NCI-H1694 (cell line): ENCODE results near the gene CDK19.
"Not testable (repeated sequence)": the region's sequence is repeated elsewhere in the genome, so short reads cannot be mapped to it uniquely, and the experiment has no call there.

Experiments
- DNase-seq: peaks from one replicate; lab custom pipeline; 2025; lab: John Stamatoyannopoulos, UW

The CDK19 gene

DNA sequence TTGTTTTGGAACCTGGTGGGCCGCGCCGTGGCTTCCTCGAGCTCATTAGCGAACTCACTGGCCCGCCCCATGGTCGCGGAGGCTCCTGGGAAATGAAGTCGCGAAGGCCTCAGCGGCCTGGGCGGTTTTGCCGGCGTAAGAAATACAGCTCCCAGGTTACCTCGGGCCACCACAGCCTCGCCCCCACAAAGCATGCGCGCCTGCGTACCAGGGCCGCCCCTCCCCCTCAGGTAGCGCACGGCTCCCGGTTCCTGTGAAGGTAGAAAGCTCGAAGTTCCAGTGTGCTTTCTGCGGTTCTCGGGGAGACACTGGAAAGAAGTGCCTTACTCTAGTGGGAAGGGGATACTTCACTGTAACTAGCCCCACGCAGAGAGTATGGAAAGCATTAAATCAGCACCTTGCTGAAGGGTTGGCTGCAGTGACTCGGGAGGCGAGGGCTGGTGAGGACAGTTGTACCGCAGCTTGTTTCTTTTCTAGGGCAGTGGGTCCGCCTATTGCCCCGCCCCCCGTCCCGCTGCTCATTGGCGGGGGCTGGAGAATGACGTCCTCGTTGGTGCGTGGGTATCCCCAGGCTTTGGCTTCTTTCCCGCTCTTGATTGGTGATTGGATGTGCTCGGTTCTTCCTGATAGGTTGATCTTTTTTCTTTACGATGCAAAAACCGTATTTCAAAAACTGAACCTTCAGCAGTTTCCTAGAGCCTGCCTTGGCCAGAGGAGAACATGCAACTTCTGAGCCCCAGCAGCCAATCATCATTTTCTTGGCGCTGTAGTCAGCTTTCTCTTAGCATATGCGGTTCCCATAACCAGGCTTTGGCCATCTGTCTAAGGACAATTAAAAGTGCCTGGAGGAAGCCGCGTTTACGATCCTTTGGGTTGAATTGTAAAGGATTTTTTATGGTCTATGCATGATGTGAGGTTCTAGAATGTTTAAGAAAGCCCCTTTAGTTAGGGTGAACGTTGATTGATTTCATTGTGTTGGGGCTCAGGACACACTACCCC lies at the start of gene CDK19:
CDK19 (minus strand) TSS at position 59 of the 999 bp plus-strand sequence. CDS start 333 bp downstream, outside the sequence.
- peak; percentile 95 for DNase-seq

DNA sequence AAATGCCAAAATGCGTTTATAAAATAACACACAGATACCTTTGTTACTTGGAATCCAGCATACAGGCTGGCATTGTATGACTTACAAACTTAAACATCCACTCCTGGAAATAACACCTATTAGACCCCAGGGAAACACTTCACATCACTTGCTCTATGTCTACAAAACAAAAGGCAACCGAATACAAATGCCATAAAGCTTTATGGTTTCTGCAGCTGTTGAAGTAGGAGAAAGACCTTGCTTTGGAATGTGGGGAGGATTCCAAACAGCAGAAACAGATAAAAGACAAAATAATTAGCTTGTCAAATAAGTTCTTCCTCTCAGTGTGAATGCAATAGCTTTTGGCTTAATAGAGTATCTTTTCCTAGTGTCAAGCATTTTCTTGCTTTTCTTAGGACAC lies 49.6 kb upstream of the CDK19 start:
- DNase-seq, result no peak

DNA sequence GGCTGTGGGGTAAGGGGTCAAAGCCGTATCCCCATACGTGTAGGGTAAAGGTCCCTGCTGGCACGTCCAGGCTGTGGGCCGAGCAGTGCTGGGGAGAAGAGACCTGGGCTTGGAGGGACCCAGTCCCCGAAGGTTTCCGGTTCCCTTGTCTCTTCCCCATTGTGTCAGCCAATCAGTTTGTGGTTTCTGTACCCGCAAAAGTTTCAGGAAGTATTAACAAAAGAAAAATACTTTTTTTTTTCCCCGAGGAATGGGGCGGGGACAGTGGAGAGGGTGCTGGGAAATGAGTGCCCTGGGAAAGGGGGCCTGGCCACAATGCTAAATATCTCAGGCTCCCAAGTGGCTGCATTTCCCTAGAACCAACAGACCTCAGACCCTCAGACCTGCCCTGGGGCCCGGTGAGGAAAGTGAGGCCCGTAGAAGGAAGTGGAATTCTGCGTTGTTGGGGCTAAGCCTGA lies 44.1 kb upstream of the CDK19 start:
- no peak for DNase-seq

DNA sequence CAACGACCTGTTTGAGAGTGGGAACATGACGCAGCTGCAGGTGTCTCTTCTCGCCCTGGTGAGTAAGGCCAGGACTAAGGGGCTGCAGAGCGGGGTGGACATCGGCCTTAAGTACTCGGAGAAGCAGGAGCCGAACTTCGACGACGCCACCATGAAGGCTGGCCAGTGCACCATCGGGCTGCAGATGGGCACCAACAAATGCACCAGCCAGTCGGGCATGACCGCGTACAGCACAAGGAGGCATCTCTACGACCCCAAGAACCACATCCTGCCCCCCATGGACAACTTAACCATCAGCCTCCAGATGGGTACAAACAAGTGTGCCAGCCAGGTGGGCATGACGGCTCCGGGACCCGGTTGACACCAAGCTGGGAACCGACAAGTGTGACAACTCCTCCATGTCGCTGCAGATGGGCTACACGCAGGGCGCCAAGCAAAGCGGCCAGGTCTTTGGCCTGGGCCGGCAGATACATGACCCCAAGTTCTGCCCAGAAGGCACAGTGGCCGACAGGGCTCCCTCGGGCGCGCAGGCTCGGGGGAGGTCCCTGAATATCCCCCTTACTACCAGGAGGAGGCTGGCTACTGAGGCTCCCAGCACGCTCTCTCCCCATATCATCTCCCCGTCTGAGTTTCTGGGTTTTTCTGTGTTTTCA lies 43.4 kb upstream of the CDK19 start:
- DNase-seq, result no peak

DNA sequence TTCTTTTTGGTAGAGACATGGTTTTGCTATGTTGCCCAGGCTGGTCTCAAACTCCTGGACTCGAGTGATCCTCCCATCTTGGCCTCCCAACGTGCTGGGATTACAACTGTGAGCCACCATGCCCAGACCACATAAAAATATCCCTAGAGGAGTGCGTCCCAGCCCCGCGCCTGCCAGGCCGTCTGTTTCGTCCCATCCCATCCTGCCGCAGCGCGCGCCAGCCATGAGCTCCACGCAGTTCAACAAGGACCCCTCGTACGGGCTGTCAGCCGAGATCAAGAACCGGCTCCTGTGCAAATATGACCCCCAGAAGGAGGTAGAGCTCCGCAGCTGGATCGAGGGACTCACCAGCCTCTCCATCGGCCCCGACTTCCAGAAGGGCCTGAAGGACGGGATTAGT lies 42.7 kb upstream of the CDK19 start:
- no peak for DNase-seq

DNA sequence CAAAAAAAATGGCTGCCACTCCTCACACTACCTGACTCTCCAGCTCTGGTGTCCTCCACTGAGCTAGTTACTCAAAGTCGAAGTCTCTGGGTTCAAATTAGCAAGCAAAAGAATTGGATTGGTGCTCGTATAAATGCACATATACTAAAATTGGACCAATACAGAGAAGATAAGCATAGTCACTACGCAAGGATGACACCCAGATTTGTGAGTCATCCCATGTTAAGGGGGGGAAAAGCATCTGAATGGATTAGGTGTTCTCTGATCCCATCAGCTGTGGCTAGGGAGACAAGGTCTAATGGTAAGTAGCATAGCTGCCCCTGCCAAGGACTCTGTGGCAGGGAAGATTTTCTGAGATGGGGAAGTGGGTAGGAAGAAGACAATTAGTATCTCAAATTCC lies 41.0 kb upstream of the CDK19 start:
- no peak for DNase-seq

DNA sequence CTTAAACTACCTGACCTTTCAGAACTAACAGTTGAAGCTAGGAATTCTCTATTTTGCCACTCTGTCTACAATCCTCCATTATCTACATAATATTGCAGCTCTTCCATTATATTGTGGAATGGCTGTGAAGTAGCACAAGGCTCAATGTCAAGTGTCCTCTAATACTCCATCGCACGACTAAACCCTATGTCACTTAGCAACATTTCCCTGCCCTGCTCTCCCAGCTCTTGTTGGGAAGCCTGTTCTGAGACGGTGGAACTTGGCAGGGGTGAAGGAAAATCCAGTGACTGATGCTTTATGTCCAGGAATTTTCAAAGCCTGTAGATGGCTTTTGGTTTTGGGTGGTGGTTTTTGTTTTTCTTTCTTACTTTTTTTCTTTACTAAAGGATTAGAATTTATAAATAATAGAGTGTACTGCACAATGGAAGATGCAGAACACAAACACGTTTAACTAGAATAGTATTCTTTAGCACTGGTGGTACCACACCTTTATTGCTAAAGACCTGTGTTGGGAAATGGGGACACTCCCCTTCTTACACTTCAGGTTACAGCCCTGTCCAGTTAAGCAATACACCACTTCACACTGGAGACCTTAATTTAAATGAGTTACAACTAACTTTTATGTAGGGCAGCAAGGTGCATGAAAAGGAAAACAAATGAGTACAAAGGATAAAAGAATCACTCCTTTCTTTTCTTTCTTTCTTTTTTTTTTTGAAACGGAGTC lies 38.6 kb upstream of the CDK19 start:
- DNase-seq, result no peak

DNA sequence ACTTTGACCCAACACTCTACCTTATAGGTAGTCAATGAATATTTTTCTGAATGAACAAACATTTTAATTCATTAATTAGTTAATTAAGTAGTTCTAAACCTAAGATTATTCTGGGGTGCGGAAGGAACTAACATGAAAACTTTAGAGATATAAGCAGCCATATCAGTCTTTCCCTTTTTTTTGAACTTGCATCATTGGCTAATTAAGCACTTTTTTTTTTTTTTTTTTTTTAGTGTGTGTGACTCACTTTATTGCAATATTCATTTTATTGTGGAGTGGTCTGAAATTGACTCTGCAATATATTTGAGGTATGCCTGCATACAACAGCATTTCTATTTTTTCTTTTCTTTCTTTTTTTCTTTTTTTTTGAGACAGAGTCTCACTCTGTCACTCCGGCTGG lies 37.5 kb upstream of the CDK19 start:
- DNase-seq, result no peak

DNA sequence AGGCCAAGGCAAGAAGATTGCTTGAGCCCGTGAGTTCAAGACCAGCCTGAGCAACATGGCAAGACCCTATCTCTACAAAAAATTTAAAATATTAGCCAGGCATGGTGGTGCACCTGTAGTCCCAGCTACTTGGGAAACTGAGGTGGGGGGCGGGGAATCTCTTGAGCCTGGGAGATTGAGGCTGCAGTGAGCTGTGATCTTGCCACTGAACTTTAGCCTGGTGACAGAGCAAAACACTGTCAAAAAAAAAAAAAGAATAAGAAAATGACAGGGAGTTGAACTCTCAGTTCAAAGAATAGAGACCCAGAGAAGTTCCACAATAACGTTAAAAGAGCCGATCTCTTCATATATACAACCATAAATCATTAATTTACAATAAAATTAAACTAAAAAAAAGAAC lies 34.5 kb upstream of the CDK19 start:
- no peak for DNase-seq

DNA sequence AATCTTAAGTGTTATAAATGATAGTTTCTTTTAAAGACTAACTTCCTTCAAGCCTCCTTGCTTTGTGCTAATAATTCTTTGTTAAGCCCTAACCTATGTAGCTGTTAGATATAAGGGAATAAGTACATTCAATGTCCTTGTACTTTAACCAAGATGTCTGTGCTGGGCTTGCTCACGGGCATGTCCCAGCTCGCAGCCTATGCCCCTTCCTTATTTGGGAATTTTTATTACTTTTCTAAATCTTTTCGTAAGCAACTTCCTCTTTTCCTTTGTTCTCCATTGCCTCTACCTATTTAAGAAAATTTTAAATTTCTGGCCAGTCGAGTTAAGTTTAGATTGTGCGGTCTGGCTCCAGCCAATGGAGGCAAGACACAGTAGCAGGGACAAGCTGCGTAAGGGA lies 26.0 kb upstream of the CDK19 start:
- DNase-seq, result no peak

DNA sequence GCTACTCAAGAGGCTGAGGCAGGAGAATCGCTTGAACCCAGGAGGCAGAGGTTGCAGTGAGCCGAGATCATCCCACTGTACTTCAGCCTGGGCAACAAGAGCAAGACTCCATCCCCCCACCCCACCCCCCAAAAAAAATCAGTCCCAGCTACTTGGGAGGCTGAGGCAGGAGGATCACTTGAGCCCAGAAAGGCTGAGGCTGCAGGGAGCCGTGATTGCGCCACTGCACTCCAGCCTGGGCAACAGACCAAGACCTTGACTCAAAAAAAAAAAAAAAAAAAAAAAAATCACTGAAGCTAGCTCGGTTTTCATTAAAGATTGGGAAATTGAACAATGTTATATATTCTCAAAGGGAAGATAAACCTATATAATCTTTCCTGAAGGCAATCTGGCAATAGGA lies 20.5 kb upstream of the CDK19 start:
- DNase-seq, result not testable (repeated sequence)

DNA sequence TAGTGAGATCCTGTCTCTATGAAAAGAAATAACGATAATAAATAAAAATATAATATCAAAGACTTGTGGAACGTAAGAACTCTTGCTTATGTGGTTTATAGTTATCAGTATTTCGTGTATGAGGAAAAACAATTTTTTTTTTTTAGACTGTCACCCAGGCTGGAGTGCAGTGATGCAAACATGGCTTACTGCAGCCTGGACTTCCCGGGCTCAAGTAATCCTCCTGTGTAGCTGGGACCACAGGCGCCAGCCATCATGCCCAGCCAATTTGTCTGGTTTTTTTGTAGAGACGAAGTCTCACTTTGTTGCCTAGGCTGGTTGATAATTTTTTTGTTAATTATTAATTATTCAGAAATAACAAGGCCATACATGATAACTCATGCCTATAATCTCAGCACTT lies 18.6 kb upstream of the CDK19 start:
- no peak for DNase-seq

DNA sequence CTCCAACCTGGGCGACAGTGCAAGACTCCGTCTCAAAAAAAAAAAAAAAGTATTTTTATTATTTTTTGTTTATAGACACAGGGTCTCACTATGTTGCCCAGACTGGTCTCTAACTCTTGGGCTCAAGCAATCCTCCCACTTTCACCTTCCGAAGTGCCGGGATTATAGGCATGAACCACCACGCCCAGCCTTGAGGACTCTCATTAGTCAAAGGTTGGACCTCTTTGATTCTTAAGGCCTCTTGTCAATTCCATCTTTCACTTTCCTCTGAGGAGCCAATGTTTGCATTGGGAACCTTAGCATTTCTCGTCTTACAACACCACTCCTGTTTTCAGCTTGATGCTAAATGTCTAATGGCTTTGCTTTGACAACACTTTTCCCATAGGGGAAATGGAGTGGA lies 16.1 kb upstream of the CDK19 start:
- no peak for DNase-seq

DNA sequence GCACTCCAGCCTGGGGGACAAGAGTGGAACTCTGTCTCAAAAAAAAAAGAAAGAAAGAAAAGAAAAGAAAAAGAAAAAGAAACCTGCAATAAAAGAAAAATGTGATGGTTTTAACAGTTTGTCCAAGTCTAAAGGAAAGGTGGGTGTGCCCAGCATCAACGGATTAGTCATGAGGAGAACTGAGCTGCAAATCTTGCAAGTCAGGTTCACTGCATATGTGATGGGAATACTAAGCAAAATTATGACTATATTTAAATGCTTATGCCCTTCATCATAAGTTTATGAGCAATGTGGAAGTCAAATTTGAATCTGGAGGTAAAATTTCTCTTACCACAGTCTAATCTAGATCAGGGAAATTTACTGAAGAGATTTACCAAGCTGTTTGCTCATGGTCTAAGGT lies 13.1 kb upstream of the CDK19 start:
- DNase-seq, result no peak

DNA sequence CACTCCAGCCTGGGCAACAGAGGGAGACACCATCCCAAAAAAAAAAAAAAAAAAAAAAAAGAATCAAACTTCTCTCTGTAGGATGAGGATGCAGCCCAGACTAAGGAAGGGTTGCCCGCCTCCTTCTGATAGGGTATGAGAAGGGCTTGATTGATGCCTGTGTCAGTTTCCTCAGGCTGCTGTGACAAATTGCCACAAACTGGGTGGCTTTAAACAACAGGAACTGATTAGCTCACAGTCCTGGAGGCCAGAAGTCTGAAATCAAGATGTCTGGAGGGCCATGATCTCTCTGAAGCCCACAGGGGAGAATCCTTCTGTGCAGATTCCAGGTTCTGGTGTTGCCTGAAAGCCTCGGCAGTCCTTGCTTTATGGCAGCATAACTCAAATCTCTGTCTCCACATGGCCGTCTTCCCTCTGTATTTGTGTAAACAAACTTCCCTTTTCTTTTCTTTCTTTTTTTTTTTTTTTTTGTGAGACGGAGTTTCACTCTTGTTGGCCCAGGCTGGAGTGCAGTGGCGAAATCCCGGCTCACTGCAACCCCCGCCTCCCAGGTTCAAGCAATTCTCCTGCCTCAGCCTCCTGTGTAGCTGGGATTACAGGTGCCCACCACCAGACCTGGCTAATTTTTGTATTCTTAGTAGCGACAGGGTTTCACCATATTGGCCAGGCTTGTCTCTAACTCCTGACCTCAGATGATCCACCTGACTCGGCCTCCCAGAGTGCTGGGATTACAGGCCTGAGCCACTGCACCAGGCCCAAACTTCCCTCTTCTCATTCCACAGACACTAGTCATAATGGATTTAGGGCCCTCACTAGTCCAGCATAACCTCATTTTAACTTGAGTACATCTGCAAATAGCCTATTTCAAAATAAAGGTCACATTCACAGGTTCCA lies 11.2 kb upstream of the CDK19 start:
- DNase-seq, result no peak

DNA sequence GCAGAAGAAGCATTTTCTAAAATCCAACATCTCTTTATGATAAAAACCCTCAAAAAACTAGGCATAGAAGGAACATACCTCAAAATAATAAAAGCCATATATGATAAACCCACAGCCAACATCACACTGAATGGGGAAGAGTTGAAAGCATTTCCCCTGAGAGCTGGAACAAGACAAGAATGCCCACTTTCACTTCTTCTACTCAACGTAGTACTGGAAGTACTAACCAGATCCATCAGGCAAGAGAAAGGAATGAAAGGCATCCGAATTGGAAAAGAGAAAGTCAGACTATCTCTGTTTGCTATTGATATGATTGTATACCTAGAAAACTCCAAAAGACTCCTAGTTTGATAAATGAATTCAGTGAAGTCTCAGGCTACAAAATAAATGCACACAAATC lies 7.9 kb upstream of the CDK19 start:
- DNase-seq, result no peak

DNA sequence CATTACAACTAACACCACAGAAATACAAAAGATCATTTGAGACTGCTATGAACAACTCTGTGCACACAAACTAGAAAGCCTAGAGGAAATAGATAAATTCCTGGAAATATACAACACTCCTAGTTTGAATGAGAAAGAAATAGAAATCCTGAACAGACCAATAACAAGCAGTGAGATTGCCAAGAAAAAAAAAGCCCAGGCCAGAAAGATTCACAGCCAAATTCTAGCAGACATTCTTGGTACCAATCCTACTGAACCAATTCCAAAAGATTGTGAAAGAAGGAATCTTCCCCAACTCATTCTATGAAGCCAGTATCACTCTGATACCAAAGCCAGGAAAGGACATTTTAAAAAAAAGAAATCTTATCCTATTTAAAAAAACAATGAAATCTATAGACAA lies 7.0 kb upstream of the CDK19 start:
- no peak for DNase-seq

DNA sequence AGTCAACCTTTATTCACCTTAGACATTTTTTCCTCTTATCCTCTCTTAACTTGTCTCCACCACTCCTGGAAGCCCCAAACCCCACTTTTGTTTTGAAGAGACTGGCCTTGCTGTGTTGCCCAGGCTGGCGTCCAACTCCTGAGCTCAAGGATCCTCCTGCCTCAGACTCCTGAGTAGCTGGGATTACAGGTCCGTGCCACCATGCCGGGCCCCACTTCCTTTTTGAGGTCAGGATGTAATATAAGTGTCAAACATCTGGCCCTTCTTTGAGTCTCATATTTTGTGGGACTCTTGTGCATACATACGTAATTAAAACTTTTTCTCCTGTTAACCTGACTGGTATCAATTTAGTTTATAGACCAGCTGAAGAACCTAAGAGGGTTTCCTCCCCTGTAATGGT lies 1.4 kb upstream of the CDK19 start:
- no peak for DNase-seq

DNA sequence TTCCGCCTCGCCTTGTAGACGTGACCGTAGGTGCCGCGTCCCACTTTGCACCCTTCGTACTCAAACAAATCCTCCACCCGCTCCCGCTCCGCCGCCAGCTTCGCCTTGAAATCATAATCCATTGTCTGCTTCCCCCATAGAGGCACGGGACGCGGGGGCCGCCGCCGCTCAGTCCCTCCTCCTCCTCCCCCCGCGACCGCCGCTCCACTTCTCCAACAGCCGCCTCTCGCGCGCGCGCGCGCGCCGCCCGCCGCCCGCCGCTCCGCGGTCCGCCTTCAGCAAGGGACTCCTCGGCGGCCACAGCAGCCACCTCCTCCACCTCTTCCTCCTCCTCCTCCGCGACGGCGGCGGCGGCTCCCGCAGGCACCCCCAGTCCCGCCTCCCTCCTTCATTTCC lies 256 bp downstream of the CDK19 start:
- DNase-seq, result no peak

DNA sequence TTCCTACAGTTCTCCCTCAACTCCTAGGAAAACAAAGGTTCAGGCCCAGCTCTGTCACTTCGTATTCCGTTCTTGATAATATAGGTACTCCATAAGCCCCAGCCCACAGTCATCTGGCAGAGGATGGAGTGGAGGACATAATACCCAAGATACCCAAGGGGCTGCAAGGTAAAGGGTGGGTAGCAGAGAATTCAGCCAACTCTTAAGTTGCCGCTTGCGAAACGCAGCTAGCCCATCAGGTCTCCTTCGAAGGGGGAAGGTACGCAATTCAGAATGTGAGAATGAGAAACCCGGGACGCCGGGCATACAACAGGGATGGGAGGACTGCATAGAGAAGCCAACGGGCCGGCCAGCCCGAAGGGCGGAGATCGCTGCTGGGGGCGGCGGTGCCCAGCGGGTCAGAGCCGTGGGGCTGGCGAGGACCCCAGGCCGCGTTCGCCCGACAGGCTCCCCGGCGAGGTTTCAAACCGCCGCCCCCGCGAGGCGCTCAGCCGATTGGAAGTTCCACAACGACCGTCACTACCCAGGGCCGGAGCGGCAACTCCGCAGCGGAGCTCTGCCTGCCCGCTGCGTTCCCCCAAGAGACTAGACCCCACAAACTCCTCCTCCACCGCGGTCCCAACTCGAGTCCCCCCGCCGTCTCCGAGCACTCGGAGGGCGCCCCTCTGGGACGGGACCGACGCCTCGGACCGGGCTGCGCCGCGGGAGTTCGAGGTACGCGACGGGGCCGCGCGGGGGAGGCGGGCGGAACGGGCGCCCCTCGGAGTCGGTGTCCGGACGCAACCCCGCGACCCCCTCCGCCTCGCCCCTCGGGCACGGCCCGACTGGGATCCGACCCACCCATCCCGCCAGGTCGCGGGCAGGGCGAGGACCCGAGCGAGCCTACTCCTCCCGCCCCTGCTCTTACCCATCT lies 911 bp downstream of the CDK19 start:
- DNase-seq, result no peak
